HG03175 (cell line): Measurements from ENCODE around the gene ASXL2.
"Not testable (repeated sequence)": the region's sequence is repeated elsewhere in the genome, so short reads cannot be mapped to it uniquely, and the experiment has no call there.

Experiments used
- ATAC-seq: cut with Tn5 transposase; IDR thresholded peaks from one replicate; pipeline ENCODE4 v1.9.1; 2021; ENCODE audit warnings: mild to moderate bottlenecking, moderate library complexity; ENCODE audit not compliant: unreplicated experiment

The ASXL2 gene

GRCh38 chr2:25878361-25879132, at the start of gene ASXL2:
Gene ASXL2 (minus strand): TSS chr2:25878487. CDS start chr2:25878222, 265 bp downstream.
- ATAC-seq, result peak; percentile 91

GRCh38 chr2:25926984-25927756, 48.9 kb upstream of the ASXL2 start:
- ATAC-seq, result no peak

- no peak for ATAC-seq
Measured at GRCh38 chr2:25922501-25922900, 44.2 kb upstream of the ASXL2 start.

GRCh38 chr2:25920786-25921415, 42.6 kb upstream of the ASXL2 start:
- ATAC-seq, result no peak

- no peak for ATAC-seq
Measured at GRCh38 chr2:25920336-25920735, 42.0 kb upstream of the ASXL2 start.

- no peak for ATAC-seq
Measured at GRCh38 chr2:25917832-25918231, 39.5 kb upstream of the ASXL2 start.

GRCh38 chr2:25917411-25917810, 39.1 kb upstream of the ASXL2 start:
- ATAC-seq, result not testable (repeated sequence)

- ATAC-seq, result not testable (repeated sequence)
Measured at GRCh38 chr2:25915944-25916772, 37.9 kb upstream of the ASXL2 start.

- ATAC-seq, result not testable (repeated sequence)
Measured at GRCh38 chr2:25915411-25915810, 37.1 kb upstream of the ASXL2 start.

- ATAC-seq, result not testable (repeated sequence)
Measured at GRCh38 chr2:25913696-25913973, 35.3 kb upstream of the ASXL2 start.

- no peak for ATAC-seq
Measured at GRCh38 chr2:25912851-25913695, 34.8 kb upstream of the ASXL2 start.

- ATAC-seq, result not testable (repeated sequence)
Measured at GRCh38 chr2:25909574-25909973, 31.3 kb upstream of the ASXL2 start.

- ATAC-seq, result no peak
Measured at GRCh38 chr2:25905126-25905525, 26.8 kb upstream of the ASXL2 start.

GRCh38 chr2:25903216-25903776, 25.0 kb upstream of the ASXL2 start:
- ATAC-seq, result no peak

GRCh38 chr2:25899404-25899970, 21.2 kb upstream of the ASXL2 start:
- ATAC-seq, result no peak

GRCh38 chr2:25897506-25897905, 19.2 kb upstream of the ASXL2 start:
- ATAC-seq, result no peak

- ATAC-seq, result not testable (repeated sequence)
Measured at GRCh38 chr2:25896308-25896707, 18.0 kb upstream of the ASXL2 start.

- ATAC-seq, result no peak
Measured at GRCh38 chr2:25895610-25896009, 17.3 kb upstream of the ASXL2 start.

GRCh38 chr2:25895018-25895417, 16.7 kb upstream of the ASXL2 start:
- ATAC-seq, result no peak
